DOHH2 (cell line): Measurements from ENCODE around the gene EML4.

Experiments
- EZH2phosphoT487 ChIP-seq: fragments of 200-600 bp; sonication (generic); IDR thresholded peaks from 2 replicates; pipeline ENCODE4 v1.6.1; 2017; ENCODE audit warnings: borderline replicate concordance, mild to moderate bottlenecking, antibody characterized with exemption, low read length, moderate library complexity, mixed read lengths
- TF ChIP-seq, protein P1 (sequence below): fragments of 200-600 bp; sonication (generic); IDR thresholded peaks from one replicate; pipeline ENCODE4 v1.5.1; 2014; ENCODE audit warnings: antibody characterized with exemption, mild to moderate bottlenecking, low read depth, low read length; ENCODE audit not compliant: poor library complexity, severe bottlenecking

DNA sequence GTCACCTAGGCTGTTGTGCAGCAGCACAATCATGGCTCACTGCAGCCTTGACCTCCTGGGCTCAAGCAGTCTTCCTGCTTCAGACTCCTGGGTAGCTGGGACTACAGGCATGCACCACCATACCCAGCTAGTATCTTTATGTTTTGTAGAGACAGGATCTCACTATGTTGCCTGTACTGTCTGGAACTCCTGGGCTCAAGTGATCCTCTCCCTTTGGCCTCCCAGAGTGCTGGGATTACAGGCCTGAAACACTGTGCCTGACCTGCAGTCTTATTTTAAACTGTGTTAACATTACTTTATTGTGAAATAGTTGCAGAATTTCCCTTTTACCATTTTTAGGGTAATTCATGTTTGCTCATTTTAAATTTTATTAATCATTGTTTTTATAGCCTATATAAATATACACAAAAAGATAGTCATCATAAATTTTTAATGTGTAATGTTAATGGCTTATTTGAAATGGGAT, 24.6 kb downstream of the EML4 start:
- TF ChIP-seq, protein P1, sequence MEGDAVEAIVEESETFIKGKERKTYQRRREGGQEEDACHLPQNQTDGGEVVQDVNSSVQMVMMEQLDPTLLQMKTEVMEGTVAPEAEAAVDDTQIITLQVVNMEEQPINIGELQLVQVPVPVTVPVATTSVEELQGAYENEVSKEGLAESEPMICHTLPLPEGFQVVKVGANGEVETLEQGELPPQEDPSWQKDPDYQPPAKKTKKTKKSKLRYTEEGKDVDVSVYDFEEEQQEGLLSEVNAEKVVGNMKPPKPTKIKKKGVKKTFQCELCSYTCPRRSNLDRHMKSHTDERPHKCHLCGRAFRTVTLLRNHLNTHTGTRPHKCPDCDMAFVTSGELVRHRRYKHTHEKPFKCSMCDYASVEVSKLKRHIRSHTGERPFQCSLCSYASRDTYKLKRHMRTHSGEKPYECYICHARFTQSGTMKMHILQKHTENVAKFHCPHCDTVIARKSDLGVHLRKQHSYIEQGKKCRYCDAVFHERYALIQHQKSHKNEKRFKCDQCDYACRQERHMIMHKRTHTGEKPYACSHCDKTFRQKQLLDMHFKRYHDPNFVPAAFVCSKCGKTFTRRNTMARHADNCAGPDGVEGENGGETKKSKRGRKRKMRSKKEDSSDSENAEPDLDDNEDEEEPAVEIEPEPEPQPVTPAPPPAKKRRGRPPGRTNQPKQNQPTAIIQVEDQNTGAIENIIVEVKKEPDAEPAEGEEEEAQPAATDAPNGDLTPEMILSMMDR = no peak
- TF ChIP-seq EZH2phosphoT487 = no peak
